Upper lobe of right lung (tissue), 1 donor: ENCODE data around the gene PPM1A. TPM values are rescaled to one million over a fixed set of nuclear protein-coding genes. Genes with fewer than 3 reads are reported as not detected.

Source experiments
- ATAC-seq: fragments of 200-7000 bp; cut with Tn5 transposase; one replicate; pipeline ENCODE4 v1.9.1; 2020; ENCODE audit warnings: mild to moderate bottlenecking, moderate library complexity
- DNase-seq: peaks from one replicate; pipeline ENCODE4 v3.0.0-alpha.2; 2020
- H3K27ac ChIP-seq: fragments of 200-600 bp; one replicate; pipeline ENCODE4 v1.8.0; 2022
- H3K27me3 ChIP-seq: fragments of 200-600 bp; one replicate; pipeline ENCODE4 v1.8.0; 2022; ENCODE audit warnings: mild to moderate bottlenecking
- H3K36me3 ChIP-seq: fragments of 200-600 bp; one replicate; pipeline ENCODE4 v1.8.0; 2022
- H3K4me1 ChIP-seq: fragments of 200-600 bp; one replicate; pipeline ENCODE4 v1.8.0; 2022
- H3K4me3 ChIP-seq: fragments of 200-600 bp; one replicate; pipeline ENCODE4 v1.8.0; 2022; ENCODE audit warnings: mild to moderate bottlenecking
- H3K9me3 ChIP-seq: fragments of 200-600 bp; one replicate; pipeline ENCODE4 v1.8.0; 2022
- intact Hi-C: fragments of 100-400 bp; cut with DNase I; formaldehyde crosslinking; loops from one replicate; pipeline ENCODE4 v1.11.0; 2022
- total RNA-seq: library from RNA; stranded (reverse); fragmentation: NEBNext Ultra II Directional; extraction: Animal tissue kit (Norgen Biotek cat#: 25700); gene quantifications from one replicate; pipeline ENCODE4 v1.2.1, GENCODE V29; 2021
- TF ChIP-seq, protein P1 (sequence below): fragments of 200-600 bp; IDR thresholded peaks from one replicate; pipeline ENCODE4 v1.8.0; 2022; ENCODE audit warnings: antibody characterized with exemption
- donor health status: DM: no; HTN: yes; CAD: no; lungs with severe emphysema.

The PPM1A gene
- total RNA-seq, 1 donor from 2014 or later = 50.2 TPM

DNA sequence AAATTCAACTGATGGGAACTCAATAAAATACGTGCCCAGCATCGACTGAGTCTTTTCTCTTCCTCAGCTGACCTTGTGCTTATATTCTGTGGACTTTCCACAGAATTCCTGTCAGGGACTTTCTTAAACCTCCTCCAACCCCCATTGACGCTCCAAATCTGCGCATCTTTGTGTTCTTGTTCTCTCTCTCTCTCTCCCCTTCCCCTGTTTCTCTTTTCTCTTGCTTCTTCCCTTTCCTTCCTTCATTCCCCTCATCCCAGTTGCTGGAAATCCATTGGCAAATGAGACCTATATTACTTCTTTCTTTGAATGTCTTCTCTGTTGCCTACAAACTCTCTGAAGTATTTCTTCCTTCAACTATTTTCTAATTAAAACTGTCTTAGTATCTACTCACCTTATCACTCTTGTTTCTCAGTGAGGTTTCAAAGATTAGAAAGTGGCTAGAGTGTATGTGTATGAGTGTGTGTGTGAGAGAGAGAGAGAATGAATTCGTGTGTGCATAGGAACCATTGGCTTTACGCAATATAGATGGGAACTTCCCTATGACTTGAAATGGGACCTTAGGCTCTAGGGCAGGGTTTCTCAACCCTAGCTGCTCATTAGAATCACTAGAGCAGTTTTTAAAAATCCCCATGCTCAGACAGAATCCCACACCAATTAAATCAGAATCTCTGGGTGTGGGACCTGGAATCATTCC lies 42.0 kb upstream of the PPM1A start:
- DNase-seq (no peak), ATAC-seq (peak; percentile 64)
- H3K27me3 ChIP-seq = no peaks in the 10 kb centered on the region
- intact Hi-C loops = no loop called here
- no peak overlapping the region for H3K4me3 ChIP-seq
- H3K36me3 ChIP-seq = no peaks in the 10 kb centered on the region
- H3K4me1 ChIP-seq = no peaks in the 10 kb centered on the region
- TF ChIP-seq, protein P1, sequence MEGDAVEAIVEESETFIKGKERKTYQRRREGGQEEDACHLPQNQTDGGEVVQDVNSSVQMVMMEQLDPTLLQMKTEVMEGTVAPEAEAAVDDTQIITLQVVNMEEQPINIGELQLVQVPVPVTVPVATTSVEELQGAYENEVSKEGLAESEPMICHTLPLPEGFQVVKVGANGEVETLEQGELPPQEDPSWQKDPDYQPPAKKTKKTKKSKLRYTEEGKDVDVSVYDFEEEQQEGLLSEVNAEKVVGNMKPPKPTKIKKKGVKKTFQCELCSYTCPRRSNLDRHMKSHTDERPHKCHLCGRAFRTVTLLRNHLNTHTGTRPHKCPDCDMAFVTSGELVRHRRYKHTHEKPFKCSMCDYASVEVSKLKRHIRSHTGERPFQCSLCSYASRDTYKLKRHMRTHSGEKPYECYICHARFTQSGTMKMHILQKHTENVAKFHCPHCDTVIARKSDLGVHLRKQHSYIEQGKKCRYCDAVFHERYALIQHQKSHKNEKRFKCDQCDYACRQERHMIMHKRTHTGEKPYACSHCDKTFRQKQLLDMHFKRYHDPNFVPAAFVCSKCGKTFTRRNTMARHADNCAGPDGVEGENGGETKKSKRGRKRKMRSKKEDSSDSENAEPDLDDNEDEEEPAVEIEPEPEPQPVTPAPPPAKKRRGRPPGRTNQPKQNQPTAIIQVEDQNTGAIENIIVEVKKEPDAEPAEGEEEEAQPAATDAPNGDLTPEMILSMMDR = no peak
- H3K27ac ChIP-seq = no peak overlapping the region
- H3K9me3 ChIP-seq = no peaks in the 10 kb centered on the region

DNA sequence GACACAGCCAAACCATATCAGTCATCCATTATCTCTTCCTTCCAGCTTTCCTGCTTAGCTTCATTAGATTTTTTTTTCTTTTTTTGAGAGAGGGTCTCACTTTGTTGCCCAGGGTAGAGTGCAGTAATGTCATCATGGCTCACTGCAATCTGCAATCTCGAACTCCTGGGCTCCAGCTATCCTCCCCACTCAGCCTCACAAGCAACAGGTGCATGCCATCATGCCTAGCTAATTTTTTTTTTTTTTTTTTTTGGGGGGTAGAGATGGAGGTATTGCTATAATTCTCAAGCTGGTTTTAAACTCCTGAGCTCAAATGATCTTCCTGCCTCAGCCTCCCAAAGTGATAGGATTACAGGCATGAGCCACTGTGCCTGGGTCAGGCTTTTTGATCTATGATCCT lies 38.3 kb upstream of the PPM1A start:
- no peak overlapping the region for H3K27ac ChIP-seq
- H3K4me1 ChIP-seq = no peaks in the 10 kb centered on the region
- DNase-seq = no peak
- intact Hi-C loops = no loop called here
- H3K9me3 ChIP-seq = no peaks in the 10 kb centered on the region
- no peaks in the 10 kb centered on the region for H3K36me3 ChIP-seq
- ATAC-seq = no peak
- no peak overlapping the region for H3K4me3 ChIP-seq
- TF ChIP-seq, protein P1 = no peak
- no peaks in the 10 kb centered on the region for H3K27me3 ChIP-seq

DNA sequence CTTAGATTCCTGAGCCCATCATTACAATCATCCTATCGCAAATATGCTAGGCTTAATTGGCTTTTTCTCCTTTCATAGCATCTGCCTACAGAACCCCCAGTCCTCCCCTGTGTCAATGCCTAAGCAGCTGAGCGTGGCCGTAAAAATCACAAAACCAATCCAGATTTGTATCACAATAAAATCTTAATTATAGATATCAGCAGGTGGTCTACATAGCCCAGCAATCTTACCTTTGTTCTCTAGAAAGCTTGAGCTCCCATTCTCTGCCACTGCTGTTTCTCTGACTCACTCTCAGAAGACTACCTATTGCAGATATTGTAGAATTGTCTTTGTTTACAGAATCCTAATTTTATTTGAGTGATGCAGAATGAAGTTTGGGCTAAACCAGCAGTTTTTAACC lies 37.9 kb upstream of the PPM1A start:
- ATAC-seq = no peak
- intact Hi-C loops = no loop called here

DNA sequence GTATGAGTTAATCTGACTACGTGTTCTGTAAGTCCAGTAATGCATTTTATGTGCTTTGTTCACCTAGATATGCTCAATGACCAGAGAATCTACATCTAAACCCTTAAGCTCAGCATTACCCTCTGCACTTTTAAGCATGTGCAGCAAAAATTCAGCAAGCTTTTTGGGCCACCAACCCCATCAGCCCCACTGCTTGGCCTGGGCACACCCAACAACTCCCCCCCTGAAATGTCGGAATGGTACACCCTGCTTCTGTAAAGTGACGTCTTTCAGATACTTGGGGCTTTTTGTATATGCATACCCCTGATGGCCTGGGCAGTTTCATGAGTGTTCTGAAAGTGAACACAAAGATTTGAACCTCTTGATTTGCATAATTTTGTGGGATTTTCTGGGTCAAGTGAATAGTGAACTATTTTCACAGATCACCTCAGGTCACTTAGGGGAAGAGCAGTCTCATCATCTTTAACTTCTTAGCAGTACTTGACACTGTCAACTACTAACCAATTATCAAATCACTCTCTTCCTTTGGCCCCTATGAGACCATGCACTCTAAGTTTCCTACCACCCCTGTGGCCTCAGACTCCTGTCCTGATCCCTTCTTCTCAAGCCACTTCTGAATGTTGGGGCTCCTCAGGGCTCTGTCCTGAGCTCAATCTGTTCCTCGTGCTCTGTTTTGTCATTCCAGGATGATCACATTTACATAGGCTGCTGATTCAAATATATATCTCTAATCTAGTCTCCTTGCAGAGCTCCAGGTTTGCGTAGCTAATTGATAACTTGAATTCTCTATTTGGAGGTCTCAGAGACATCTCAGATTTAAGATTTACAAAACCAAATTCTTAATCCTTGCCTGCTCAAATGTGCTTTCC lies 36.3 kb upstream of the PPM1A start:
- intact Hi-C loops = no loop called here
- DNase-seq = no peak
- TF ChIP-seq, protein P1 = no peak
- H3K4me3 ChIP-seq = no peak overlapping the region
- ATAC-seq = no peak
- no peaks in the 10 kb centered on the region for H3K4me1 ChIP-seq
- no peaks in the 10 kb centered on the region for H3K27me3 ChIP-seq
- H3K27ac ChIP-seq = no peak overlapping the region
- H3K9me3 ChIP-seq = no peaks in the 10 kb centered on the region
- no peaks in the 10 kb centered on the region for H3K36me3 ChIP-seq

More for the DNA sequence above, 37.9 kb upstream of the PPM1A start:
- Histone ChIP-seq H3K9me3 (no peaks in the 10 kb centered on the region), H3K4me3 (no peak overlapping the region), H3K27me3 (no peaks in the 10 kb centered on the region), H3K36me3 (no peaks in the 10 kb centered on the region), H3K27ac (no peak overlapping the region), H3K4me1 (no peaks in the 10 kb centered on the region)
- TF ChIP-seq, protein P1 = no peak
- no peak for DNase-seq

GRCh38 chr14:60214003-60214402 lies 35.0 kb upstream of the PPM1A start:
- H3K36me3 ChIP-seq = no peaks in the 10 kb centered on the region
- no peak overlapping the region for H3K4me3 ChIP-seq
- no peak for ATAC-seq
- no peak overlapping the region for H3K27ac ChIP-seq
- no peaks in the 10 kb centered on the region for H3K27me3 ChIP-seq
- DNase-seq = no peak
- no peaks in the 10 kb centered on the region for H3K9me3 ChIP-seq
- TF ChIP-seq, protein P1 = no peak
- H3K4me1 ChIP-seq = no peaks in the 10 kb centered on the region
- intact Hi-C loops = no loop called here
